HepG2 (cell line): Measurements from ENCODE around the gene HMGCR.

Experiments used
- CTCF ChIP-seq: sonication (generic); formaldehyde crosslinking; IDR thresholded peaks from 2 replicates; pipeline ENCODE4 v1.5.0; 2020; ENCODE audit warnings: mild to moderate bottlenecking, missing genetic modification reagents, moderate library complexity
- SRF ChIP-seq: IDR thresholded peaks from 2 replicates; pipeline ENCODE4 v1.6.1; 2011; ENCODE audit warnings: mild to moderate bottlenecking, low read depth, low read length, moderate library complexity
- YEATS2 ChIP-seq: sonication (generic); formaldehyde crosslinking; IDR thresholded peaks from 2 replicates; pipeline ENCODE4 v1.4.0; 2020; ENCODE audit warnings: missing genetic modification reagents, borderline replicate concordance
- ZNF747 ChIP-seq: sonication (generic); formaldehyde crosslinking; IDR thresholded peaks from 2 replicates; pipeline ENCODE4 v1.8.1; 2023; ENCODE audit warnings: missing genetic modification reagents, mild to moderate bottlenecking, borderline replicate concordance

GRCh38 chr5:75341934-75342333 is 4.9 kb downstream of the HMGCR start:
- TF ChIP-seq CTCF (CRISPR knock-in tag) (no peak), YEATS2 (CRISPR knock-in tag) (no peak), ZNF747 (CRISPR knock-in tag) (no peak), SRF (no peak)
